Measurements from ENCODE around the gene RBM48.

DNA sequence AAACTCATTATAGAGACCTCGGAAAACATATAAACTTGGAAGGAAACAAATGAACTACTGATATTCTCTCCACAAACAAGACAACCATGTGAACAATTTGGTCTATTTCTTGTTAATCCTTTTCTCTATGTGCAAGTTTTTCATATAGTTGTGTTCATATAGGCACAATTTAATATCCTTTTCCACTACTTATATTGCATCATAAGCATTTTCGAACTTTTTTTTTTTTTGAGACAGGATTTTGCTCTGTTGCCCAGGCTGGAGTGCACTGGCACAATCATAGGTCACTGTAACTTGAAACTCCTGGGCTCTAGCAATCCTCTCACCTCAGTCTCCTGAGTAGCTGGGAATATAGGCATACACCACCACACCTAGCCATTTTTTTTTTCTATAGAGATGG, 5.5 kb upstream of the RBM48 start:
- no peak for TF ChIP-seq ZC3H11A (IDR thresholded peaks at IDR 0.05)
- TF ChIP-seq, protein P1, sequence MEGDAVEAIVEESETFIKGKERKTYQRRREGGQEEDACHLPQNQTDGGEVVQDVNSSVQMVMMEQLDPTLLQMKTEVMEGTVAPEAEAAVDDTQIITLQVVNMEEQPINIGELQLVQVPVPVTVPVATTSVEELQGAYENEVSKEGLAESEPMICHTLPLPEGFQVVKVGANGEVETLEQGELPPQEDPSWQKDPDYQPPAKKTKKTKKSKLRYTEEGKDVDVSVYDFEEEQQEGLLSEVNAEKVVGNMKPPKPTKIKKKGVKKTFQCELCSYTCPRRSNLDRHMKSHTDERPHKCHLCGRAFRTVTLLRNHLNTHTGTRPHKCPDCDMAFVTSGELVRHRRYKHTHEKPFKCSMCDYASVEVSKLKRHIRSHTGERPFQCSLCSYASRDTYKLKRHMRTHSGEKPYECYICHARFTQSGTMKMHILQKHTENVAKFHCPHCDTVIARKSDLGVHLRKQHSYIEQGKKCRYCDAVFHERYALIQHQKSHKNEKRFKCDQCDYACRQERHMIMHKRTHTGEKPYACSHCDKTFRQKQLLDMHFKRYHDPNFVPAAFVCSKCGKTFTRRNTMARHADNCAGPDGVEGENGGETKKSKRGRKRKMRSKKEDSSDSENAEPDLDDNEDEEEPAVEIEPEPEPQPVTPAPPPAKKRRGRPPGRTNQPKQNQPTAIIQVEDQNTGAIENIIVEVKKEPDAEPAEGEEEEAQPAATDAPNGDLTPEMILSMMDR (IDR thresholded peaks at IDR 0.05), result no peak
- TF ChIP-seq, protein P2, sequence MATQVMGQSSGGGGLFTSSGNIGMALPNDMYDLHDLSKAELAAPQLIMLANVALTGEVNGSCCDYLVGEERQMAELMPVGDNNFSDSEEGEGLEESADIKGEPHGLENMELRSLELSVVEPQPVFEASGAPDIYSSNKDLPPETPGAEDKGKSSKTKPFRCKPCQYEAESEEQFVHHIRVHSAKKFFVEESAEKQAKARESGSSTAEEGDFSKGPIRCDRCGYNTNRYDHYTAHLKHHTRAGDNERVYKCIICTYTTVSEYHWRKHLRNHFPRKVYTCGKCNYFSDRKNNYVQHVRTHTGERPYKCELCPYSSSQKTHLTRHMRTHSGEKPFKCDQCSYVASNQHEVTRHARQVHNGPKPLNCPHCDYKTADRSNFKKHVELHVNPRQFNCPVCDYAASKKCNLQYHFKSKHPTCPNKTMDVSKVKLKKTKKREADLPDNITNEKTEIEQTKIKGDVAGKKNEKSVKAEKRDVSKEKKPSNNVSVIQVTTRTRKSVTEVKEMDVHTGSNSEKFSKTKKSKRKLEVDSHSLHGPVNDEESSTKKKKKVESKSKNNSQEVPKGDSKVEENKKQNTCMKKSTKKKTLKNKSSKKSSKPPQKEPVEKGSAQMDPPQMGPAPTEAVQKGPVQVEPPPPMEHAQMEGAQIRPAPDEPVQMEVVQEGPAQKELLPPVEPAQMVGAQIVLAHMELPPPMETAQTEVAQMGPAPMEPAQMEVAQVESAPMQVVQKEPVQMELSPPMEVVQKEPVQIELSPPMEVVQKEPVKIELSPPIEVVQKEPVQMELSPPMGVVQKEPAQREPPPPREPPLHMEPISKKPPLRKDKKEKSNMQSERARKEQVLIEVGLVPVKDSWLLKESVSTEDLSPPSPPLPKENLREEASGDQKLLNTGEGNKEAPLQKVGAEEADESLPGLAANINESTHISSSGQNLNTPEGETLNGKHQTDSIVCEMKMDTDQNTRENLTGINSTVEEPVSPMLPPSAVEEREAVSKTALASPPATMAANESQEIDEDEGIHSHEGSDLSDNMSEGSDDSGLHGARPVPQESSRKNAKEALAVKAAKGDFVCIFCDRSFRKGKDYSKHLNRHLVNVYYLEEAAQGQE (IDR thresholded peaks at IDR 0.05), result no peak
- no peak for TF ChIP-seq POLR2A (IDR thresholded peaks at IDR 0.05; ENCODE audit: low read length)
- TF ChIP-seq RCOR1 (IDR thresholded peaks at IDR 0.05; ENCODE audit: low read depth, low read length), result no peak
- TF ChIP-seq CHD4 (IDR thresholded peaks at IDR 0.05; ENCODE audit: borderline replicate concordance), result no peak
- no peak for TF ChIP-seq JUNB (IDR thresholded peaks at IDR 0.05)
- TF ChIP-seq ESRRA (IDR thresholded peaks at IDR 0.05; ENCODE audit: borderline replicate concordance, low read length), result no peak
- TF ChIP-seq FOSB (CRISPR knock-in tag; IDR thresholded peaks at IDR 0.05), result no peak
- TF ChIP-seq, protein P3, sequence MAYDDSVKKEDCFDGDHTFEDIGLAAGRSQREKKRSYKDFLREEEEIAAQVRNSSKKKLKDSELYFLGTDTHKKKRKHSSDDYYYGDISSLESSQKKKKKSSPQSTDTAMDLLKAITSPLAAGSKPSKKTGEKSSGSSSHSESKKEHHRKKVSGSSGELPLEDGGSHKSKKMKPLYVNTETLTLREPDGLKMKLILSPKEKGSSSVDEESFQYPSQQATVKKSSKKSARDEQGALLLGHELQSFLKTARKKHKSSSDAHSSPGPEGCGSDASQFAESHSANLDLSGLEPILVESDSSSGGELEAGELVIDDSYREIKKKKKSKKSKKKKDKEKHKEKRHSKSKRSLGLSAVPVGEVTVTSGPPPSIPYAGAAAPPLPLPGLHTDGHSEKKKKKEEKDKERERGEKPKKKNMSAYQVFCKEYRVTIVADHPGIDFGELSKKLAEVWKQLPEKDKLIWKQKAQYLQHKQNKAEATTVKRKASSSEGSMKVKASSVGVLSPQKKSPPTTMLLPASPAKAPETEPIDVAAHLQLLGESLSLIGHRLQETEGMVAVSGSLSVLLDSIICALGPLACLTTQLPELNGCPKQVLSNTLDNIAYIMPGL (CRISPR knock-in tag; IDR thresholded peaks at IDR 0.05; ENCODE audit: borderline replicate concordance), result no peak
- TF ChIP-seq HDAC2 (IDR thresholded peaks at IDR 0.05), result no peak
- no peak for TF ChIP-seq RFX5 (IDR thresholded peaks at IDR 0.05)
- TF ChIP-seq JUN (IDR thresholded peaks at IDR 0.05), result no peak
- no peak for TF ChIP-seq RAD21 (conservative IDR thresholded peaks at IDR 0.05 in 1 of 2, IDR thresholded peaks at IDR 0.05 in 1 of 2)
